ENCODE data around the gene TTC9C. TPM values are rescaled to one million over a fixed set of nuclear protein-coding genes. Genes with fewer than 3 reads are reported as not detected.

Gene TTC9C
- total RNA-seq, 1 donor from 2014 or later: 12.9 TPM

GRCh38 chr11:62712861-62713260, 15.4 kb upstream of the TTC9C start:
- Histone ChIP-seq H3K36me3 (peaks cover 75% of the 10 kb centered on the region), H3K4me1 (peaks cover 80% of the 10 kb centered on the region), H3K9me3 (replicated peaks) (no peaks in the 10 kb centered on the region), H3K27ac (replicated peaks) (peak overlapping the region; percentile 67), H3K4me3 (no peak overlapping the region), H3K27me3 (ENCODE audit: low read depth) (no peaks in the 10 kb centered on the region)
- DNase-seq: no peak
- intact Hi-C loops (cut with micrococcal nuclease): no loop called here
- TF ChIP-seq CTCF (IDR thresholded peaks at IDR 0.05; ENCODE audit: borderline replicate concordance): no peak

- peaks cover 80% of the 10 kb centered on the region for H3K4me1 ChIP-seq
- no peak for TF ChIP-seq CTCF (IDR thresholded peaks at IDR 0.05; ENCODE audit: borderline replicate concordance)
- peak overlapping the region; percentile 67 for H3K27ac ChIP-seq (replicated peaks)
- no peak for DNase-seq
- H3K36me3 ChIP-seq: peaks cover 80% of the 10 kb centered on the region
- H3K27me3 ChIP-seq (ENCODE audit: low read depth): no peaks in the 10 kb centered on the region
- no peaks in the 10 kb centered on the region for H3K9me3 ChIP-seq (replicated peaks)
- intact Hi-C loops (cut with micrococcal nuclease): no loop called here
- H3K4me3 ChIP-seq: no peak overlapping the region
Measured at GRCh38 chr11:62713343-62713742, 14.9 kb upstream of the TTC9C start.

GRCh38 chr11:62715150-62716130, 12.8 kb upstream of the TTC9C start:
- Histone ChIP-seq H3K36me3 (peaks cover 100% of the 10 kb centered on the region), H3K9me3 (replicated peaks) (no peaks in the 10 kb centered on the region), H3K27ac (replicated peaks) (no peak overlapping the region), H3K4me1 (peaks cover 70% of the 10 kb centered on the region), H3K4me3 (no peak overlapping the region), H3K27me3 (ENCODE audit: low read depth) (no peaks in the 10 kb centered on the region)
- intact Hi-C loops (cut with micrococcal nuclease): no loop called here
- no peak for TF ChIP-seq CTCF (IDR thresholded peaks at IDR 0.05; ENCODE audit: borderline replicate concordance)
- no peak for DNase-seq

GRCh38 chr11:62716206-62716605, 12.1 kb upstream of the TTC9C start:
- no peak overlapping the region for H3K4me3 ChIP-seq
- H3K9me3 ChIP-seq (replicated peaks): no peaks in the 10 kb centered on the region
- no peak for DNase-seq
- H3K27ac ChIP-seq (replicated peaks): no peak overlapping the region
- peaks cover 67% of the 10 kb centered on the region for H3K4me1 ChIP-seq
- intact Hi-C loops (cut with micrococcal nuclease): no loop called here
- no peaks in the 10 kb centered on the region for H3K27me3 ChIP-seq (ENCODE audit: low read depth)
- no peak for TF ChIP-seq CTCF (IDR thresholded peaks at IDR 0.05; ENCODE audit: borderline replicate concordance)
- peaks cover 100% of the 10 kb centered on the region for H3K36me3 ChIP-seq

GRCh38 chr11:62716816-62717215, 11.5 kb upstream of the TTC9C start:
- no peak overlapping the region for H3K4me3 ChIP-seq
- DNase-seq: no peak
- H3K27me3 ChIP-seq (ENCODE audit: low read depth): no peaks in the 10 kb centered on the region
- H3K4me1 ChIP-seq: peaks cover 69% of the 10 kb centered on the region
- intact Hi-C loops (cut with micrococcal nuclease): no loop called here
- no peak overlapping the region for H3K27ac ChIP-seq (replicated peaks)
- TF ChIP-seq CTCF (IDR thresholded peaks at IDR 0.05; ENCODE audit: borderline replicate concordance): no peak
- peaks cover 100% of the 10 kb centered on the region for H3K36me3 ChIP-seq
- H3K9me3 ChIP-seq (replicated peaks): no peaks in the 10 kb centered on the region
